RWPE1 (cell line): ENCODE measurements around the gene CEBPE.

ENCODE experiments used
- CTCF ChIA-PET: fragments of 350-600 bp; sonication (Branson Sonifier 250); formaldehyde crosslinking; extraction: SDS; loops from one replicate; lab custom pipeline; 2021; lab: Yijun Ruan, JAX
- POLR2A ChIA-PET: fragments of 400-600 bp; formaldehyde crosslinking; extraction: SDS; loops from one replicate; lab custom pipeline; 2020; ENCODE audit warnings: antibody characterized with exemption; ENCODE audit not compliant: low non-redundant PET; lab: Yijun Ruan, JAX
- DNase-seq: peaks from one replicate; pipeline ENCODE4 v3.0.0; 2012; ENCODE audit warnings: low spot score
- H3K27ac ChIP-seq: fragments of 450-650 bp; 2 replicates; pipeline ENCODE4 v1.5.1; 2017
- TF ChIP-seq, protein P1 (sequence below): fragments of 450-650 bp; conservative IDR thresholded peaks from 2 replicates; pipeline ENCODE4 v1.5.1; 2017; ENCODE audit warnings: low read depth, mild to moderate bottlenecking

CEBPE gene

DNA sequence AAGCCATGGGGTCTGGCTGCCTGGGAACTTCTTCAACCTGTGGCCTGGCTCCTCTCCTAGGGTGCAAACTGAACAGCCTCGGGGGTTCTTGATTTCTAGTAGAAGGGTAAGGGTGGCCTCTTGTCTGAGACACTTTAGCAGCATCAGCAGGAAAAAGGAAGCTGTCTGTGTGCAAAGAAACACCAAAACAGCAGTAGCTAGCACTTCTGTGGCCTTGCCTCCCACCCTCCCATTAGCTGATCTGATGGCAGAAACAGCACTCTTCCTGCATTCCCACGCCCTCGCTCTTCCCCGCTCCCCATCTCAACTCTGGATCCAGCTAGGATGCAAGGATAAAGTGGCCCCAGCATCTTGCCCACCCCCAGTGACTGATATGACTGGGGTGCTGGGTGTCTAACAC lies 43.7 kb upstream of the CEBPE start:
- ChIA-PET POLR2A (no interaction called here), CTCF (no interaction called here)
- TF ChIP-seq, protein P1, sequence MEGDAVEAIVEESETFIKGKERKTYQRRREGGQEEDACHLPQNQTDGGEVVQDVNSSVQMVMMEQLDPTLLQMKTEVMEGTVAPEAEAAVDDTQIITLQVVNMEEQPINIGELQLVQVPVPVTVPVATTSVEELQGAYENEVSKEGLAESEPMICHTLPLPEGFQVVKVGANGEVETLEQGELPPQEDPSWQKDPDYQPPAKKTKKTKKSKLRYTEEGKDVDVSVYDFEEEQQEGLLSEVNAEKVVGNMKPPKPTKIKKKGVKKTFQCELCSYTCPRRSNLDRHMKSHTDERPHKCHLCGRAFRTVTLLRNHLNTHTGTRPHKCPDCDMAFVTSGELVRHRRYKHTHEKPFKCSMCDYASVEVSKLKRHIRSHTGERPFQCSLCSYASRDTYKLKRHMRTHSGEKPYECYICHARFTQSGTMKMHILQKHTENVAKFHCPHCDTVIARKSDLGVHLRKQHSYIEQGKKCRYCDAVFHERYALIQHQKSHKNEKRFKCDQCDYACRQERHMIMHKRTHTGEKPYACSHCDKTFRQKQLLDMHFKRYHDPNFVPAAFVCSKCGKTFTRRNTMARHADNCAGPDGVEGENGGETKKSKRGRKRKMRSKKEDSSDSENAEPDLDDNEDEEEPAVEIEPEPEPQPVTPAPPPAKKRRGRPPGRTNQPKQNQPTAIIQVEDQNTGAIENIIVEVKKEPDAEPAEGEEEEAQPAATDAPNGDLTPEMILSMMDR: no peak
- peak overlapping the region; percentile 93 for H3K27ac ChIP-seq
- DNase-seq: no peak

DNA sequence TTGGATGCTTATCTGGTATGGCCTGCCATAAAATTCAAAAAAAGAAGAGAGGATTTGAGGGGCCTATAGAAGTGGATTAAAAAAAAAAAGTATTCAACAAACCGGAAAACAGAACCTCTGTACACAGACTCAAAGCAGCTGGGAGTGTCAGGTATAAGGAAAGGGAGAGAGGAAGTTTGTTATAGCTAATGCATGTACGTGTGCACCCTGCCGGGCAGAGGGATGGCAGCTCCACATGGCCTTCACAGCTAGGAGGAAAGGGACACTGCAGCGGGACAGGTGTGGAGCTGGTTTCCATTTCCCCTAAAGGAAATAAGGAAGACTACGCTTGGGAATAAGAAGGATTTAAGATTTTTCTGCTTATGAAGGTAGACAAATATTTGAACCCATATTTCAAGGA lies 43.0 kb upstream of the CEBPE start:
- ChIA-PET POLR2A (no interaction called here), CTCF (interaction anchor here (0.6 kb wide), 3 partner anchors 9 to 276 kb away, joined by 3 to 4 read pairs (median 3); no protein-coding TSS in a partner anchor)
- TF ChIP-seq, protein P1: no peak
- DNase-seq: no peak
- peak overlapping the region; percentile 93 for H3K27ac ChIP-seq

DNA sequence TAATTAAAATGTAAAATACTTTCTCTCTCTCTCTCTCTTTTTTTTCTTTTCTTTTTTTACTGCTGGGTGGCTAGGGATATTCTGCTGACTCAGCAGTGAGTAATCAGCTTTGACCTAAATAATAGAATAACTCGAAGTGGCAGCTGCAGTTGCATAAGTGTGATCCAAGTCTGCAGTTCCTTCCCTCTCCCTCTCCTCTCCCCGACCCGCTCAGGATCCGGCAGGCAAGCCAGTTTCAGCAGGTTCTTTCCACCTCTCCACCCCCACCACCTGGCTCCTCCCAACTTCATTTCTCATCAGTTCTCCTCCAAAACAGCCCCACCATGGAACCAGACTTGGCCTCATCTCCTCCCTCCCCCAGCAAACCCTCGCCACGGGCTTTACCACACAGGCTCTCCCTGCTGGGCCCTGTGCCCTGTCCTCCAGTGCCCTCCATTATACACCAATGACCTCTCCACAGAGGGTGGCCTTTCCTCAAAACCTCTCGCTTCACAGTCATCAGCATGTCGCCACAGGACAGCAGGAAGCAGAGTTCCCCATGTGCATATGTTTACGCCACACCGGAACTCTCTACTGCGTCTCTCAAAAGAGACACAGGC lies 42.0 kb upstream of the CEBPE start:
- ChIA-PET CTCF (interaction anchor here (0.6 kb wide), 1 partner anchor 40 kb away, joined by 3 read pairs; no protein-coding TSS in a partner anchor), POLR2A (interaction anchor here (0.9 kb wide), 1 partner anchor 16 kb away, joined by 3 read pairs; no protein-coding TSS in a partner anchor)
- TF ChIP-seq, protein P1: no peak
- peak overlapping the region; percentile 93 for H3K27ac ChIP-seq
- DNase-seq: peak; percentile 84

DNA sequence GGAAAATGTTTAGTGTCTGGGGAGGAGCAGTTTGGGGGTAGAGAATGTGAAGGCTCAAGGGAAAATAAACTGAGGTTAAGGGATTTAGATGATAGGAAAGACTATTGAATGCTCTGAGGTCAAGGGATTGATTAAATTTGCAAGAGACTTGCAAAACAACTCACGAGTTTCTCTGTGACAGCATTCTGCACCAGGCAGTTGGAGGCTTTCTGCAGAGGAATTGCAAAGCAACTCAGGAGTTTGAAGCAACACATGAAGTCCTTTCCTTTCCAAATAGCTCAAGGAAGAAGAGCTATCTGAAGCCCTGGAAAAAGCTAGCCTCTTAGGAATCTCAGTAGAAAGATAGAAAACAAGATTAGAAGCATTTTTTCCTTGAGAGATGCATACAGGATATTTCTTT lies 40.5 kb upstream of the CEBPE start:
- TF ChIP-seq, protein P1: no peak
- CTCF ChIA-PET: interaction anchor here (0.7 to 0.8 kb wide), 2 partner anchors 12 to 36 kb away, joined by 3 read pairs; no protein-coding TSS in a partner anchor
- no peak overlapping the region for H3K27ac ChIP-seq
- POLR2A ChIA-PET: no interaction called here
- DNase-seq: no peak

DNA sequence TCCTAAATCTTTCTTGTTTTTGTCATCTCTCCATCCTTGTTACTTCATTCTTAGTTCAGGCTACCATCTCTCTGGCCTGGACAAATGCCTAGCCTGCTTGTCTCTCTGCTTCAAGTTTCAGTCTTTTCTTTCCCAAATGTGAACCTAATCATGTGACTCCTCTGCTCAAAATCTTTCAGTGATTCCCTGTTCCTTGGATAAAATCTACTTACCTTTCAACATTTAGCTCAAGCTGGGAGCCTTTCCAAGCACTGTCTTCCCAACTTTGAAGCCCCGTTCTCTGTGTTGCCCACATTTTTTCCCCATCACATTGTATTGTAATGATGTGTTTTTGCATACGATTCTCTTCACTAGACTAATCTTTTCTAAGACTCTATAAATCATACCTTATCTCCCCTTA lies 39.7 kb upstream of the CEBPE start:
- POLR2A ChIA-PET: no interaction called here
- no peak overlapping the region for H3K27ac ChIP-seq
- DNase-seq: no peak
- TF ChIP-seq, protein P1: no peak
- CTCF ChIA-PET: no interaction called here

DNA sequence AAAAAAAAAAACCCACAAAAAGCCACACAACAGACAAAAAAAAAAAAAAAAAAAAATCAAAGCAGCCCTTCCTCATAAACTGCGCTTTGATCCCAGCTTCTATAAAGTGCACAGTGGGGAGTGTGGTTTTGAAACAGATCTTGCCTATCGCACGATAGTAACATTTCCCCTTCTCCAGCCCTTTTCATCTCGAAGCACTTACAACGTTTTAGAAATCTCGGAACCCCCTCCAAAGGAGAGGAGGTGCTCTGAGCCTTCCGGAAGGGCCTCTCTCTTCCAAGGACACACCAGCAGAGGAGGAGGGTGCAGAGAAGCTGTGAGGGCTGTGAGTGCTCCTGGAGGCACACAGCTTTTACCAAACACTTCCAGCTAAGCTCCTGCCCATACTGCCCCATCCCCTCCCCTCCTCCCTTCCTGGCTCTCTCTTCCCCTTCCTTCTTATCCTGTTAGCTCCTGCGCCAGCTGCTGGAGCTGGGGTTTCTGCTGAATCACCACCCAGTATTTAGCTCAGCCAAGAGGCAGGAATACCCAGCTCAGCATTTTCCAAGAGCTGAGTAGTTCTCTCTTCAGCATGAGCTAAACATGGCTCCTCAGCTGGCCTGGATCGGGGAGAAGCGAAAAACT lies 36.0 kb upstream of the CEBPE start:
- peak; percentile 76 for DNase-seq
- ChIA-PET POLR2A (interaction anchor here (0.6 to 1.3 kb wide), 2 partner anchors 17 to 29 kb away, joined by 3 to 5 read pairs; no protein-coding TSS in a partner anchor), CTCF (interaction anchor here (0.6 to 1.5 kb wide), 2 partner anchors 33 to 34 kb away, joined by 4 to 11 read pairs; no protein-coding TSS in a partner anchor)
- TF ChIP-seq, protein P1: no peak
- H3K27ac ChIP-seq: peak overlapping the region; percentile 98
